Activated CD8-positive, alpha-beta T cell treated with anti-CD3 and anti-CD28 coated beads for 36 hours (primary cell): ENCODE data around the gene NID2. TPM values are rescaled to one million over a fixed set of nuclear protein-coding genes. Genes with fewer than 3 reads are reported as not detected.

Experiments
- ATAC-seq: fragments of 200-7000 bp; cut with Tn5 transposase; one replicate; pipeline ENCODE4 v1.10.0; 2021; ENCODE audit warnings: mild to moderate bottlenecking, moderate library complexity
- CTCF ChIA-PET: fragments of 350-600 bp; sonication (Branson Sonifier 250); formaldehyde crosslinking; loops from one replicate; lab custom pipeline; 2021; ENCODE audit warnings: antibody characterized with exemption; lab: Charles Lee
- POLR2A ChIA-PET: fragments of 350-600 bp; sonication (Branson Sonifier 250); formaldehyde crosslinking; loops from one replicate; lab custom pipeline; 2021; ENCODE audit warnings: antibody characterized with exemption; lab: Charles Lee
- DNase-seq: peaks from one replicate; pipeline ENCODE4 v3.0.0-alpha.2; 2020
- H3K27ac Mint-ChIP-seq: one replicate; pipeline ENCODE4 v1.8.0; 2021; ENCODE audit warnings: mild to moderate bottlenecking, mixed read lengths
- H3K27me3 Mint-ChIP-seq: one replicate; pipeline ENCODE4 v1.8.0; 2021; ENCODE audit warnings: mixed read lengths
- H3K36me3 Mint-ChIP-seq: one replicate; pipeline ENCODE4 v1.8.0; 2021; ENCODE audit warnings: low read depth, mixed read lengths
- H3K4me1 Mint-ChIP-seq: one replicate; pipeline ENCODE4 v1.8.0; 2021; ENCODE audit warnings: low read depth, mixed read lengths
- H3K4me3 Mint-ChIP-seq: one replicate; pipeline ENCODE4 v1.8.0; 2021; ENCODE audit warnings: mild to moderate bottlenecking, moderate library complexity, mixed read lengths
- H3K9me3 Mint-ChIP-seq: one replicate; pipeline ENCODE4 v1.8.0; 2021; ENCODE audit warnings: mixed read lengths
- intact Hi-C: fragments of 100-400 bp; cut with micrococcal nuclease; formaldehyde crosslinking; loops from one replicate; pipeline ENCODE4 v1.10.0; 2022
- total RNA-seq, 2 experiments: library from RNA; stranded (reverse); gene quantifications; one replicate each; pipeline ENCODE4 v1.2.3, GENCODE V29; 2021
- TF ChIP-seq, protein P1 (sequence below): fragments of 200-600 bp; IDR thresholded peaks from one replicate; pipeline ENCODE4 v1.8.0; 2022; ENCODE audit warnings: antibody characterized with exemption, mild to moderate bottlenecking

The NID2 gene
- total RNA-seq, 2 experiments from 2014 or later = 0.29 TPM; not detected in 1

DNA sequence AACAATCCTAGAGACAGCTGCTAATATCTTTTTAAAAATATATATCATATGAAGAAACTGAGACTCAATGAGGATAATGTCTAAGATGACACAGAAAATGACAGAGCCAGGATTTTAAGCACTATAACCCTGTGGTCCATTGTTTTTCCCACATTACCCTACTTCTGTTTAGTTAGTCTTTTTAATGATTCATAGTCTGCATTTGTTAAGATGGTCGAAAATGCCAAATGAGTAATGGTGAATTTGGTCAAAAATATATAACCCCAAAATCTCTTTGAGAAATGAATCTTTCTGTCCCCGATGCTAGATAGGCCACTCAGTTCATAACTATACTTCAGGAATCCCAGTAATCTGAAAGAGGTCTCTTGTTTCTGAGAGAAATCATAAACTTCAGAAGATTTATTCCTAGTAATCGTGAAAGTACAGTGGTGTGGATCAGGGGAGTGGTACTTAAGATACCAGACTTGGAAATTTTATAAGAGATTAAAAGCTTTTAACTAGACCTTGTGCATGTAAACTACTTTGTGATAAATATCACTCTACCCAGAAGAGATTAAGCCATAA, 68.8 kb downstream of the NID2 start:
- DNase-seq = no peak
- no peak for ATAC-seq
- TF ChIP-seq, protein P1, sequence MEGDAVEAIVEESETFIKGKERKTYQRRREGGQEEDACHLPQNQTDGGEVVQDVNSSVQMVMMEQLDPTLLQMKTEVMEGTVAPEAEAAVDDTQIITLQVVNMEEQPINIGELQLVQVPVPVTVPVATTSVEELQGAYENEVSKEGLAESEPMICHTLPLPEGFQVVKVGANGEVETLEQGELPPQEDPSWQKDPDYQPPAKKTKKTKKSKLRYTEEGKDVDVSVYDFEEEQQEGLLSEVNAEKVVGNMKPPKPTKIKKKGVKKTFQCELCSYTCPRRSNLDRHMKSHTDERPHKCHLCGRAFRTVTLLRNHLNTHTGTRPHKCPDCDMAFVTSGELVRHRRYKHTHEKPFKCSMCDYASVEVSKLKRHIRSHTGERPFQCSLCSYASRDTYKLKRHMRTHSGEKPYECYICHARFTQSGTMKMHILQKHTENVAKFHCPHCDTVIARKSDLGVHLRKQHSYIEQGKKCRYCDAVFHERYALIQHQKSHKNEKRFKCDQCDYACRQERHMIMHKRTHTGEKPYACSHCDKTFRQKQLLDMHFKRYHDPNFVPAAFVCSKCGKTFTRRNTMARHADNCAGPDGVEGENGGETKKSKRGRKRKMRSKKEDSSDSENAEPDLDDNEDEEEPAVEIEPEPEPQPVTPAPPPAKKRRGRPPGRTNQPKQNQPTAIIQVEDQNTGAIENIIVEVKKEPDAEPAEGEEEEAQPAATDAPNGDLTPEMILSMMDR = no peak
- H3K27ac Mint-ChIP-seq = no peak overlapping the region
- intact Hi-C loops = no loop called here
- peaks cover 48% of the 10 kb centered on the region for H3K36me3 Mint-ChIP-seq
- ChIA-PET CTCF (interaction anchor here (0.9 kb wide), 1 partner anchor 150 kb away, joined by 3 read pairs; no protein-coding TSS in a partner anchor), POLR2A (no interaction called here)
- H3K4me1 Mint-ChIP-seq = peaks cover 10% of the 10 kb centered on the region
- no peak overlapping the region for H3K4me3 Mint-ChIP-seq
- H3K9me3 Mint-ChIP-seq = no peaks in the 10 kb centered on the region
- H3K27me3 Mint-ChIP-seq = no peaks in the 10 kb centered on the region

GRCh38 chr14:51999084-51999483, 69.8 kb downstream of the NID2 start:
- Mint-ChIP-seq H3K4me3 (no peak overlapping the region), H3K27ac (no peak overlapping the region), H3K4me1 (peaks cover 14% of the 10 kb centered on the region), H3K27me3 (no peaks in the 10 kb centered on the region), H3K36me3 (peaks cover 47% of the 10 kb centered on the region), H3K9me3 (no peaks in the 10 kb centered on the region)
- DNase-seq = no peak
- TF ChIP-seq, protein P1 = no peak
- CTCF ChIA-PET = interaction anchor here (0.8 kb wide), 1 partner anchor 133 kb away, joined by 3 read pairs; no protein-coding TSS in a partner anchor
- POLR2A ChIA-PET = no interaction called here
- intact Hi-C loops = loop anchor here (5.0 kb wide), 1 partner anchor 133 kb away; no protein-coding TSS in a partner anchor
- no peak for ATAC-seq

- H3K27me3 Mint-ChIP-seq = no peaks in the 10 kb centered on the region
- H3K4me1 Mint-ChIP-seq = peaks cover 20% of the 10 kb centered on the region
- no peak for ATAC-seq
- no peak for DNase-seq
- intact Hi-C loops = loop anchor here (5.0 kb wide), 1 partner anchor 134 kb away; no protein-coding TSS in a partner anchor
- POLR2A ChIA-PET = no interaction called here
- TF ChIP-seq, protein P1 = no peak
- no peak overlapping the region for H3K4me3 Mint-ChIP-seq
- H3K36me3 Mint-ChIP-seq = peaks cover 49% of the 10 kb centered on the region
- H3K9me3 Mint-ChIP-seq = no peaks in the 10 kb centered on the region
- no peak overlapping the region for H3K27ac Mint-ChIP-seq
- CTCF ChIA-PET = interaction anchor here (0.8 kb wide), 1 partner anchor 134 kb away, joined by 3 read pairs; no protein-coding TSS in a partner anchor
These were observed 70.5 kb downstream of the NID2 start for GRCh38 chr14:51998348-51998747.

DNA sequence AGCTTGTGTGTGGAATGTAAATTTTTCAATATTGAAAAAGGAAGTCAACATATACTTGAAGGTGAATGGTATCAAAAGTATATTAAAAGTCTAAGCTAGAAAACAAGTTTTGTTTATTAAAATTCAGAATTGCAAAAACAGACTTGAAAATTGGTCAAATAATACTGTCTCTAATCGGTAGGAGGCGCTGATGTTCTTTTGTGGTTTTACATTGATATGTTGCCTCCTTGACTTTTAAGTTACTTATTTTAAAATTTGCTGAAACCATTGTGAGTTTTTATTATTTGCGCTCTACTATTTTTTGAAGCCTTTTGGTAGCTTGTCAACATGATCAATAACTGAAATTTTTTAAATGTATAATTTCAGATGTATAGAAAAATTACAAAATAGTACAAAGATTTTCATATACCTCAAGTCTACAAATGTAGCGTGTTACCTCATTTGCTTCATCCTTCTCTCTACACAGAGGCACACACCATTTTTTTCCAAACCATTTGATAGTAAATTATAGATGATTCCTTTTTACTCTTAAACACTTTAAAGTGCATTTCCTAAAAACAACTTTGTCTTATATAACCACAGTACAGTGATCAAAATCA, 72.6 kb downstream of the NID2 start:
- TF ChIP-seq, protein P1 = peak; percentile 85
- Mint-ChIP-seq H3K9me3 (no peaks in the 10 kb centered on the region), H3K36me3 (peaks cover 46% of the 10 kb centered on the region), H3K4me3 (no peak overlapping the region), H3K27me3 (no peaks in the 10 kb centered on the region), H3K4me1 (peaks cover 34% of the 10 kb centered on the region), H3K27ac (no peak overlapping the region)
- DNase-seq (peak; percentile 15), ATAC-seq (no peak)
- POLR2A ChIA-PET = interaction anchor here (0.9 kb wide), 1 partner anchor 8 kb away, joined by 4 read pairs; no protein-coding TSS in a partner anchor
- intact Hi-C loops = loop anchor here (5.0 kb wide), 1 partner anchor 136 kb away; no protein-coding TSS in a partner anchor
- CTCF ChIA-PET = interaction anchor here (0.6 to 5.9 kb wide), 22 partner anchors 10 to 277 kb away, joined by 3 to 36 read pairs (median 4); partner anchors contain the start of gene NID2
